DND-41 (cell line): Measurements from ENCODE around the gene TRIM72.
"Not testable (repeated sequence)": the region's sequence is repeated elsewhere in the genome, so short reads cannot be mapped to it uniquely, and the experiment has no call there.

Source experiments
- ATAC-seq: fragments of 200-7000 bp; cut with Tn5 transposase; 3 replicates; pipeline ENCODE4 v1.9.1; 2021; ENCODE audit warnings: low read depth; ENCODE audit not compliant: insufficient read depth
- DNase-seq: peaks from one replicate; pipeline ENCODE4 v3.0.0-alpha.2; 2020
- H2AFZ ChIP-seq: 2 replicates; pipeline ENCODE4 v1.6.0; 2012; ENCODE audit warnings: low read depth, low read length
- H3K27ac ChIP-seq: 2 replicates; pipeline ENCODE4 v1.5.1; 2012; ENCODE audit warnings: low read length, inconsistent platforms
- H3K27me3 ChIP-seq: fragments of 200-600 bp; sonication (generic); 2 replicates; pipeline ENCODE4 v1.6.0; 2012; ENCODE audit warnings: low read length, mild to moderate bottlenecking, inconsistent platforms; ENCODE audit not compliant: insufficient read depth, poor library complexity
- H3K36me3 ChIP-seq: 2 replicates; pipeline ENCODE4 v1.5.1; 2012; ENCODE audit warnings: low read length, inconsistent platforms; ENCODE audit not compliant: insufficient read depth
- H3K4me1 ChIP-seq: 2 replicates; pipeline ENCODE4 v1.5.1; 2012; ENCODE audit warnings: mild to moderate bottlenecking, low read length; ENCODE audit not compliant: insufficient read depth
- H3K4me2 ChIP-seq: 2 replicates; pipeline ENCODE4 v1.6.0; 2012; ENCODE audit warnings: mild to moderate bottlenecking, moderate library complexity, low read length, inconsistent platforms; ENCODE audit not compliant: insufficient read depth
- H3K4me3 ChIP-seq, 2 experiments: fragments of 200-600 bp in 1 of 2; shearing (Covaris generic) in 1 of 2; 2 replicates each; pipeline ENCODE4 v1.5.1; 2012 to 2016; ENCODE audit warnings: inconsistent platforms in 2 of 2, low read length in 2 of 2, mild to moderate bottlenecking in 2 of 2, low read depth in 1 of 2, moderate library complexity in 1 of 2
- H3K79me2 ChIP-seq: 2 replicates; pipeline ENCODE4 v1.6.0; 2012; ENCODE audit warnings: low read length, inconsistent platforms; ENCODE audit not compliant: insufficient read depth
- H3K9ac ChIP-seq: 2 replicates; pipeline ENCODE4 v1.6.0; 2012; ENCODE audit warnings: low read depth, mild to moderate bottlenecking, inconsistent platforms, low read length, moderate library complexity
- H3K9me3 ChIP-seq: 2 replicates; pipeline ENCODE4 v1.5.1; 2012; ENCODE audit warnings: low read length, moderate library complexity, mild to moderate bottlenecking, inconsistent platforms; ENCODE audit not compliant: insufficient read depth, severe bottlenecking
- H4K20me1 ChIP-seq: 2 replicates; pipeline ENCODE4 v1.6.0; 2012; ENCODE audit warnings: low read length; ENCODE audit not compliant: insufficient read depth
- EZH2 ChIP-seq: IDR thresholded peaks from 3 replicates; pipeline ENCODE4 v1.6.1; 2012; ENCODE audit warnings: borderline replicate concordance, low read depth, mild to moderate bottlenecking, moderate library complexity, low read length, inconsistent platforms; ENCODE audit not compliant: severe bottlenecking
- TF ChIP-seq, protein P1 (sequence below): IDR thresholded peaks from 2 replicates; pipeline ENCODE4 v1.5.1; 2012; ENCODE audit warnings: borderline replicate concordance, low read length, moderate library complexity, mild to moderate bottlenecking; ENCODE audit not compliant: poor library complexity, severe bottlenecking; ENCODE audit errors: extremely low read depth

TRIM72 gene

DNA sequence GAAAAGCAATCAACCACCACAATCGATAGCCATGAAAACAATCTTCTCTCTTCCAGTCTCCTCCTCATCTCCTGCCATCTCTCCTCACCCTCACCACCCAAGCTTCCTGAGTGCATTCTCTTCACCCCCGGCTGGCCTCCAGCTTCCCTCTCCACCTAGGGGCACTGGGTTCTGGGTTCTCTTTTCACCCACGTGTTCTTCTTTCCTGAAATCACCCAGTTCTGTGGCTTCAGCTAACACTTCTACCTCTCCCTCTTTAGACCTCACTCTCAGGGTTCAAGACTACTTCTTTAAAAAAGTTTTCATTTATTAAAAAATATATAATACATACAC is 54.1 kb downstream of the TRIM72 start:
- H4K20me1 ChIP-seq: no peaks in the 10 kb centered on the region
- no peaks in the 10 kb centered on the region for H3K4me1 ChIP-seq
- no peak overlapping the region for H3K27ac ChIP-seq
- H3K36me3 ChIP-seq: no peaks in the 10 kb centered on the region
- H3K79me2 ChIP-seq: no peaks in the 10 kb centered on the region
- no peak overlapping the region for H3K4me3 ChIP-seq
- no peak overlapping the region for H2AFZ ChIP-seq
- no peak overlapping the region for H3K4me2 ChIP-seq
- ATAC-seq (no peak), DNase-seq (no peak)
- H3K27me3 ChIP-seq: no peaks in the 10 kb centered on the region
- TF ChIP-seq EZH2: no peak
- TF ChIP-seq, protein P1, sequence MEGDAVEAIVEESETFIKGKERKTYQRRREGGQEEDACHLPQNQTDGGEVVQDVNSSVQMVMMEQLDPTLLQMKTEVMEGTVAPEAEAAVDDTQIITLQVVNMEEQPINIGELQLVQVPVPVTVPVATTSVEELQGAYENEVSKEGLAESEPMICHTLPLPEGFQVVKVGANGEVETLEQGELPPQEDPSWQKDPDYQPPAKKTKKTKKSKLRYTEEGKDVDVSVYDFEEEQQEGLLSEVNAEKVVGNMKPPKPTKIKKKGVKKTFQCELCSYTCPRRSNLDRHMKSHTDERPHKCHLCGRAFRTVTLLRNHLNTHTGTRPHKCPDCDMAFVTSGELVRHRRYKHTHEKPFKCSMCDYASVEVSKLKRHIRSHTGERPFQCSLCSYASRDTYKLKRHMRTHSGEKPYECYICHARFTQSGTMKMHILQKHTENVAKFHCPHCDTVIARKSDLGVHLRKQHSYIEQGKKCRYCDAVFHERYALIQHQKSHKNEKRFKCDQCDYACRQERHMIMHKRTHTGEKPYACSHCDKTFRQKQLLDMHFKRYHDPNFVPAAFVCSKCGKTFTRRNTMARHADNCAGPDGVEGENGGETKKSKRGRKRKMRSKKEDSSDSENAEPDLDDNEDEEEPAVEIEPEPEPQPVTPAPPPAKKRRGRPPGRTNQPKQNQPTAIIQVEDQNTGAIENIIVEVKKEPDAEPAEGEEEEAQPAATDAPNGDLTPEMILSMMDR: no peak
- no peaks in the 10 kb centered on the region for H3K9me3 ChIP-seq
- H3K9ac ChIP-seq: no peak overlapping the region

DNA sequence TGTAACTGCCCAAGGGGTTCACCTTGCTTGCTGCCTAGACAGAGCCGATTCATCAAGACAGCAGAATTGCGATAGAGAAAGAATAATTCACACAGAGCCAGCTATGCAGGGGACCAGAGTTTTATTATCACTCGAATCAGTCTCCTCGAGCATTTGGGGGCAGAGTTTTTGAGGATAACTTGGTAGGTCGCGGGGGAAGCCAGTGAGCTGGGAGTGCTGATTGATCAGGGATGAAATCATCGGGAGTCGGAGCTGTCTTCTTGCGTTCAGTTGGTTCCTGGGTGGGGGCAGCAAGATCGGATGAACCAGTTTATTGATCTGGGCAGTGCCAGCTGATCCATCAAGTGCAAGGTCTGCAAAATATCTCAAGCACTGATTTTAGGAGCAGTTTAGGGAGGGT is 55.0 kb downstream of the TRIM72 start:
- Histone ChIP-seq H3K9me3 (no peaks in the 10 kb centered on the region), H3K36me3 (no peaks in the 10 kb centered on the region), H3K4me2 (no peak overlapping the region), H3K27me3 (no peaks in the 10 kb centered on the region), H3K9ac (no peak overlapping the region), H3K4me1 (no peaks in the 10 kb centered on the region), H3K4me3 (no peak overlapping the region), H4K20me1 (no peaks in the 10 kb centered on the region), H2AFZ (no peak overlapping the region), H3K79me2 (no peaks in the 10 kb centered on the region), H3K27ac (no peak overlapping the region)
- no peak for DNase-seq
- ATAC-seq: no peak
- TF ChIP-seq EZH2: no peak
- TF ChIP-seq, protein P1: no peak

DNA sequence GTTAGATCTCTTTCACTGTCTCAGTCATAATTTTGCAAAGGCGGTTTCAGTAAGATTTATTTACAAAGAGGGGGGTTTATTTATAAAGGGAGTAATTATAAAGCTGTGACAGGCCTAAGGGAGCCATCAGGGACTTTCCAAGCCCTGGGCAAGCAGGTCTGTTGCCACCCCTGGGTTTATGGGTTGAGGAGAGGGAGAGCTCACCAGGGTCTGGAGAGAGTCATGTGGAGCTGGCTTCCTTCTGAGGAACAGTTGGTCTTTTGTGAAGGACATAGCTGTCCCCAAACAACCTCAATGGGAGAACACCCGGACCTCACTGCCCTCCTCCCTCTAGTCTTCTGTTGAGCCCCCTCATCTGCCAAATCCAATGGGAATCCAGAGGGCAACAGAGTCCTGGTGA is 55.6 kb downstream of the TRIM72 start:
- Histone ChIP-seq H3K4me1 (no peaks in the 10 kb centered on the region), H2AFZ (no peak overlapping the region), H3K4me2 (no peak overlapping the region), H3K79me2 (no peaks in the 10 kb centered on the region), H3K4me3 (no peak overlapping the region), H3K36me3 (no peaks in the 10 kb centered on the region), H3K9me3 (no peaks in the 10 kb centered on the region), H3K27ac (no peak overlapping the region), H4K20me1 (no peaks in the 10 kb centered on the region), H3K9ac (no peak overlapping the region), H3K27me3 (no peaks in the 10 kb centered on the region)
- TF ChIP-seq, protein P1: no peak
- TF ChIP-seq EZH2: no peak
- DNase-seq: no peak
- ATAC-seq: no peak

DNA sequence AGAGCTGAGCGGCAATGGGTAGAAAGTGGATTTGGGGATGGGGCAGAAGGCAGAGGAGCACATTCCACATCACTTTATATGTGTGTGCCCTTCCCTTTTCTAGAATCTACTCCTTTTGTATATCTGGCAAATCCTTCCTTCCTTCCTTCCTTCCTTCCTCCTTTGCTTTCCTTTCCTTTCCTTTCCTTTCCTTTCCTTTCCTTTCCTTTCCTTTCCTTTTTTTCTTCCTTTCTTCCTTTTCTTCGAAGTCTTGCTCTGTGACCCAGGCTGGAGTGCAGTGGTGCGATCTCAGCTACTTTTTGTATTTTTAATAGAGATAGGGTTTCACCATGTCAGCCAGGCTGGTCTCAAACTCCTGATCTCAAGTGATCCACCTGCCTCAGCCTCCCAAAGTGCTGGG is 56.1 kb downstream of the TRIM72 start:
- not testable (repeated sequence) for H3K4me2 ChIP-seq, H3K4me3 ChIP-seq, ATAC-seq, H4K20me1 ChIP-seq, H2AFZ ChIP-seq, H3K79me2 ChIP-seq, H3K9ac ChIP-seq, H3K4me1 ChIP-seq, DNase-seq, H3K27me3 ChIP-seq, H3K9me3 ChIP-seq, H3K27ac ChIP-seq, H3K36me3 ChIP-seq
